Dedifferentiated amniotic fluid mesenchymal stem cell (primary cell): Measurements from ENCODE around the gene AGAP1.

Source experiments
- DNase-seq: peaks from one replicate; pipeline ENCODE4 v3.0.0-alpha.2; 2016; ENCODE audit errors: extremely low spot score

Gene AGAP1

DNA sequence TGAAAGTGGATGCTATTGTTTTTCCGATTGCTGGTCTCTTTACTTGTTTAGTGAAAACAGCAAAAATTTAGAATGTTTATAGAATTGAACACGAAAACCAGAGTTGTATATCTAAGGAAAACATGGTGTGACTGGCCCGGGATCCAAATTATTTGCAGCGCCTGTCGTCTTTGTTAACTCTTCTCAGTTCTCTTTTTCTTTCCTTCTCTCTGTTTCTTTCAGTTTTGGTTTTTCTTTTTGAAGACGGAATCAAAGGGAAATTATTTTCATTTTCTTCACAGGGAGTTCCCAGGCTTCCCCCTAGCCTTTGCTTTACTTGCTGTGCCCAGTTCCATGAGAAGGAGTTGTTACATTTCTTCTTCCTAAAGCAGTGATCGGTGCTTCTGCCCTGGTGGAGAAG is 76.0 kb downstream of the AGAP1 start:
- no peak for DNase-seq

DNA sequence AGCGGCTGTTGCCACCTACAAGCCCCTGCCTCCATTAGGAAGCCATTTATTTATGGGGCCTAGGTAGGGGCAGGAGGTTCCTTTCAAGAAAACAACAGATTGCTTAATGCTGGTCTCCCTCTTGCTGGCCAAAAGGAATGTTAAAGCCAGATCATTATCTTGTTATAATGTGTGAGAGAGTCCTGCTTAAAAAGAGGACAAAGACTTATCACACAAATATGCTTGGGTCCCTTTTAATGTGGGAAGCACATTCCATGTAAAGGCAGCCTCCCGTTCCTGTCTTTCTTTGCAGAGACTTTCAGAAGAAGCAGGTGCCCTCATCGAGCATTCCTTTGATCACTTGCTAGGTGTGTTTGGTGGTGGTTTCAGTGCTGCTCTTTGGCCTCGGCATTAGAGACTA is 76.4 kb downstream of the AGAP1 start:
- DNase-seq, result peak; percentile 40

DNA sequence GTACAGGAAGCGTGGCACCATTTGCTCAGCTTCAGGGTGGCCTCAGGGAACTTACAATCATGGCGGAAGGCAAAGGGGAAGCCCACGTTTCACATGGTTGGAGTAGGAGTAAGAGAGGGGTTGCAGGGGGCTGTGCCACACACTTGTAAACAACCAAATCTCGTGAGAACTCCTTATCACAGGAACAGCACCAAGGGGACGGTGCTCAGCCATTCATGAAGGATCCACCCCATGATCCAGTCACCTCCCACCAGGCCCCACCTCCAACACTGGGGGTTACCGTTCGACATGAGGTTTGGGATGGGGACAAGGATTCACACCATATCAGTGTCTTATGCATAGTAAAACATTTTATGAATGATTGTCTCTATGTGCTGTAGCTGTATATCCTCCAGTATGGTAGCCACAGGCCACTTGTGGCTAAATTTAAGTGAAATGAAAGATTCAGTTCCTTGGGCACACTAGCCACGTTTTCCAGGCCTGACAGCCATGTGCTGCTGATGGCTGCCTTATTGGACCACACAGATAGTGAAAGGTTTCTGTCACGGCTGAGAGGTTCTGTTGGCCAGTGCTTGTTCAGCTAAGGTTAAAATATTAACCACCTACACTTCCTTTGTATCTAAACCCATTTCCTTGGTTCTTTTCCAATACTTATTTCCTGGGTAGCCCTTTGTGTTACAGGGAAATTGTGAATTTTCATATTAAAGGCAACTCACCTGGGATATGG is 77.3 kb downstream of the AGAP1 start:
- DNase-seq, result no peak

DNA sequence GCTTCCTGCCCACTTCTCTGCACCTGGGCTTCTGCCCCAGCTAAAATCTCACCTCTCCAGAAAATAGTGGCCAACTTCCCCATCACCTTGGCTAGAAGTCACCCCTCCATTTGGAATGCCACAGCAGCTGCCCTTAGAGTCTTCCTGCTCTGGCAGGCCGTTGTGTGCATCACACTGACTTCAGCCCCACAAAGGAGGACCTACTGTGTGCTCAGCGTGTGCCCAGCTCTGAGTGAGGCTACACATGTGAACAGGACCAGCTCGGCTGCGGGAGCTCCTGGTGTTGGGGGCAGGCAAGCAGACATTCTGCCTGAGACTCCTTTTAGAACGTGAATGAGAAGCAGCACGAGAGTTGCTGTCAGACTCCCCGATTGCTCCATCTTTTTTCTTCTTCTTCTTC is 78.7 kb downstream of the AGAP1 start:
- no peak for DNase-seq

DNA sequence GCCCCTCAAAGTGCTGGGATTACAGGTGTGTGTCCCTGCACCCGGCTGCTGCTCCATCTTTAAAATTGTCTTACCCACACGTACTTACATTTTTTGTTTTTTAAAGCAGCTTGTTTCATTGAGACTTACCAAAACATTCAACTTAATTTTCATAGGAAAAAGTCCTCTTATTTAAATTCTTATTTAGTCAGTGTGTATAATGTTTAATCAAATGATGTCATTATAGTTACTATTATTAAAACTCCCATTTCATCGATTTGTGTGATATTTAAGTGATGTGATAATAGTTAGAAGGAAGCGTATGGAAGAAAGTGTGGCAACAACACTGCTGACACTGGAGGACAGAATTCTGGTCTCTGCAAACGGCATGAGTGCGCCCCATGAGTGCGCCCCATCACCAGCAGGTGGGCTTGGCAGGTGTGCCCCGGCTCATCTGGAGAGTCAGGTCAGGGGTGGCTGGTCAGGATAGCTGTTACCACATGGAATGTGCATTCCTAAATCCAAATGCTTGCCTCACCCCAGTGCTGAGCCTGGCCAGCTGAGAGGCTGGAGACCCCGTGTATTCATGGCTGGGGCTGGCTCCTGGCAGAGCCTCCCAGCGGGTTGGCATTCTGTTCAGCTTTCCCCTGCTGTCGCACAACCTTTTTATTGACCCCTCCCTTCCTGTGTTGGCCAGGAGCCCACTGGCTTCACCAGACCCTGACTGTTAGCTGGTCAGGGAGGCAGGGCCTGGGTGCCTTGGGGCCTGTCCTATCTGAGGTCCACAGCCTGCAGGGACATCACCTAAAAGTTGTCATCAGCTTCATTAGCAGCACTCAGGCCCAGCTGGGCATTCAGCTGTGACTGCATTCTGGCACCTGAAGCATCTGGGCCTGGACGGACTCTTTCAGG is 79.7 kb downstream of the AGAP1 start:
- no peak for DNase-seq

DNA sequence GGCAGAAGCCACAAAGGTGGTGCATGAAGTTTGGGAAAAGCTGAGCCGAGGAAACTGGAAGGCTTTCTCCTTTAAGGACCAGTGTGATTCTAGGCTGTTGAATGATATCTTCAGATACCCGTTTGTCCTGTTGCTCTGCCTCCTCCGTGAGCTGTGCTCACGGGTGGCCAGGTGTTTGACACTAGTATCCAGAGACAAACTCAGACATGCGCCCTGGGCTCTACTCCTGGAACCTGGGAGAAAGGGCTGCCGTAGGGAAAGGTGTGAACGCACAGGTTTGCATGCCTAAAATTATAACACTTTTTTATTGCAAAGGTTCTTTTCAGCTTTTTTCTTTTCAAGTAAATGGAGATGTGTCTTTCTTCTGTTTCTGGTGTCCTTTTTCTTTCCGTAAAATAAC is 81.6 kb downstream of the AGAP1 start:
- DNase-seq, result no peak

DNA sequence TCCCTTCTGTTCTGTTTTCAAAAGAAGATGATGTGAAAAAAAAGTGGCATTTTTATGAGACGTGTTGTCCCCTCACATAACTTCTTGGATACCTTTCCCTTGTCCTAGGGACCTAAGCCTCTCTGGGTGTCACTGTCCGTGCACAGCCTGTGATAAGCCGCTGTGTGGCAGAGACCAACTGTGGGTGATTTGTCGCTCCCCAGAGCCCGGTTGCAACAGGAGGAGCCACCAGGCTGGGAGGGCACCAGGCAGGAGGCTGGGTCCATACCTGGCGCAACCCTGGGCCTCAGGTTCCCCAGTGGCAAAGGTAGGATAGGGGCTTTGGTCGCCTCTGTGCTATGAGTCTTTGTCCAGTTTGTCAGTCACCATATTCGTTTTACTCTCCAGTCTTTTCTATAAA is 82.1 kb downstream of the AGAP1 start:
- DNase-seq, result no peak

DNA sequence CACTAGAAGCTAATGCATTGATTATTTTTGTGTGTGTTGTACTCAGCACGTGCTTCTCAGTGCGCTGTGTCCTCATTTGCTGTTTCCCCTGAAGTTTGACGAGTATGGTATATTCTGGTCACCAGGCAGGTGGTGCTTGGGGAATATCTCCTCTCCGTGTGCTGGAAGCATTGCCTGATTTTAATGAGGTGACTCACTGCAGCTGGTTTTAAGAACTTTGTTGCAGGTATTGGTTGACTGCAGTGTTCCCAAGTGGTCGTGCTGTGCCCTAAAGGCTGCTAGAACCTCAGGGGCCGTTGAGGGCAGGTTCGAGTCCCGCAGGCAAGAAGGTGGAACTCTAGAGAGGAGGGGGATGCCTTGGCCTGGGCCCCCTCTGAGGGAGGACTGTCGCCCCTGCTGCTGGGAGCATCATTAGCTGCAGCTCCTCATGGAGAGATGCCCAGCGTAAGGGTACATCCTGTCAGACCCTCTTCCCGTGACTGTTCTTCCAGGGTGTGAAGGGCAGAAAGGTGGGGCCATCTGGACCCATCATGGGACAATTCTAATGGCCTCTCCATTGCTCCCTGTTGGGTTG is 82.6 kb downstream of the AGAP1 start:
- no peak for DNase-seq

DNA sequence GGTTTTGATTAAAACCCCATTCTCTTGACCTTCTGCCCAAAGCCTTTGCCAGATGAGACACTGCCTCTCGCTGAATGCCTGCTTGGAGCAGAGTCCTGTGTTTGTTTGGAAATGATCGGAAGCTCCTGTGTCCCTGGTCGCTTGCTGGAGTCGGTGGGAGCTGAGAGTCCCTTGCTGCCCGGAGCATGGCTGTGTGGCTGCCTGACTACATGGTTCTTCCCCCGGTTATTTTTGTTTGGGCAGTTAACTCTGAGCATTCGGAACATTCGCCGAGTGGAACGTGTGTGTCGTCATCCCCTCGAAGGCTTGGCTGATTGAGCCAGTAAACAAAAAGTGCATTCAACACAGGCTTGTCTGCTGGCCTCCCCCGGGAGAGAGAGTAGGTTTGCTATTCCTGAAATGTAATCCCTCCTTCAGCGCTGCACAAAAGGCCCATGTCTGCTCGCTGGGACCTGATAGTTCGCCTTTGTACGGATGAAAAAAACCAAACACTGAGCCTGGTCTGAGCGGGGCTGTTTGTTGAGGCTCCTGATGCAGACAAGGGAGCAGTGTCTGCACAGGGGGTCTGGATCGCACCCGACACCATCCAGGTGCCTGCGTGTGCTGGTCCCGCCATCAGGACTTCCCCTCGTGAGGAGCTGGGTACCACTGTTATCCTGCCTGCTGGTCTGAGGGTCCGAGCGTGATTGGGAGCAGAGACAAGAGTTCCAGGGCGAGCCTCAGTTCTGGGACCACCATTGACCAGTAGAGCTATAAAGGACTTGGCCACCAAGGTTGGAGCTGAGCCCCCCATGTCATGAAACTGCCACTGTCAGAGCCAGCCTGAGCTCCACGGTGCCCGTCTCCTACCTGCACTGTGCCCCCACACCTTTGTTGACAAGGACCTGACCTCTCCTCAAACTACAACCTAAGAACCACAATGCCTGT is 83.8 kb downstream of the AGAP1 start:
- DNase-seq, result no peak

DNA sequence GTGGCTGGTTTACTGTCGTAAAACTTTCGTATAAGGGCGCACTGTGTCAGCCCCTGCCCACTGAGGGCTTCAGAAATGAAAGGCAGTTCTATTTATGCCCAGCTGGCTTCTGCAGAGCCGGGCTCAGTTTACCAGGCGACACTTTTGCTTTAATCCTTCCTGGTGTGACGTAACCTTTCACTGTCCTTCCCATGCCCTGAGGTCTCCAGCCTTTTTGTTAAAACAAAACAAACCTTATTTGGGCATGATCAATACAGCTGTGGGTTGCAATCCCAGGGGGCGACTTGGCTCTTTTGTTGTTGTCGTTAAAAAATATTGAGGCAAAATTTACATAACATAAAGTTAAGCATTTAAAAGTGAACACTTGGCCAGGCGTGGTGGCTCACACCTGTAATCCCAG is 85.3 kb downstream of the AGAP1 start:
- DNase-seq, result no peak

DNA sequence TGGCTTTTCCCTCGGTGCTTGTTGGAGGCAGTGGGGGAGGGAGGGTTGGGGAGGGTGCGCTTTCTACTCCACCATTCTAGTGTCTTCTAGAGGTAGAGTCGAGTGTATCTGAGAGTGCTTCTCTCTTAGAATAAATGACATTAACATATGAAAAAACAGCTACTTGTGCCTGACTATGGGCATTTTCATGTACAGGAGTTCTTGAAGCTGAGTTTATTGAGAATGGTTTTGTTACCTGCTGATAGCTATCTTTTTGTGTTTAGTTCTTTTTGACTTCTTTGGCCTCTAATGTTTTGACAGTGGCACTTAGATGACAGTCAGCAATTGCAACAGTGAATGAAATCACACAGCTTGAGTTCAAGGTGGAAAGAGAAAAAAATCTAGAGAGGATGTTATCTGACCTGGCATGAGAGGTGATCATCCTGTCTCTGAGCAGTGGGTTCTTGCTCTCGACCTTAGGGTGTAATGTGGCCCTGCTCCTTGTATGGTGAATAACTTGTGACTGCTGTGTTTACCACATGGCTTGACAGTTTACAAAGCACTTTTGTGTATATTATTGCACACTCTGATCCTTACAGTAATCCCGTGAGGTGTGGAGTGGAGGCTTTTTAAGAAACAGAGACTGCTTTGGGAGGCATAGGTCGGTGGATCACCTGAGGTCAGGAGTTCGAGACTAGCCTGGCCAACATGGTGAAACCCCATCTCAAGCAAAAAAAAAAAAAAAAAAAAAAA is 86.7 kb downstream of the AGAP1 start:
- DNase-seq, result no peak

DNA sequence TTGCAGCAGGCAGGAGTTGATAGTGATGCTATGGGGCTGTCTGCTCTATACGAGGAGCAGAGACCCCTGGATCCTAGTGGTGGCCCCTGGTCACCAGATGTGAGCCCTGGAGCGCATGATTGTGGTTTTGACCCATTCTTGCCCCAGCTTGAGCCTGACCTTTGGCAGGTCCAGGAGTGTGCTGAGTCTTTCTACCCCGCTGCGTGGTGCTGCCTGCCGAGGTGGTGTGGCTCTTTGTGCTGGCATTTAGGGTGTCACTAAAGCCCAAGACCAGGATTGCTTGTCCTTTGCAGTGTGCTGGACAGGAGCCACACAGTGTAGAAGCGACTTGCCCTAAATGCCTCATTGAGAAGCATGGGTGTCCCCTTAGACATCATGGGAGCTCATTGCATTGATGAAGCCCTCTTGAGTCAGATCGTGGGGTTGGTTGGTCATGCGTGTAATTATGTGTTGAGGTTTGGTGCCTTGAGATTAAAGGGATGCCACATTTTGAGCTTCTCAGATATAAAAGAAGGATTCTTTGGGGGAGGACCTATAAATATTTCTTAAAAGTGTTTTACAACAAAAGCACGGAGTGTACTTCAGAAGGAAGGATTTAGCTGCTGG is 88.3 kb downstream of the AGAP1 start:
- DNase-seq, result no peak

DNA sequence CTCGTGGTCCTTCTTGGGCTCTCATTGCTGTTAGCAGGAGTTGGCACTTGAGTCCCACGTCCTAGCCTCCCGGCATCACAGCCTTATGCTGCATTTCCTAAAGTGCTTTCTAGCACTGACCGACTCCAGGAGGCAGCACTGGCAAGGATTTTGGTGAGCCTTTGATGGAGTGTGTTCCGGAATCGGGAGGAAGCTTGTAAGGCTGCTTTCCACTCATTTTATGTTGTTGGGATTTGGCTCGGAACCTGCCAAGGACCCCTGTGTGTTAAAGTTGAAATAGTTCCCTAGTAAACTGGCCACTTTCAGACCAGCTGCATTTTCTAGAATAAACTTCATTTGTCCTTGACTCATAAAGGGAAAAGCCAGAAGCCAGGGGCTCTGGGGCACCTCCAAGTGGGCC is 88.9 kb downstream of the AGAP1 start:
- DNase-seq, result no peak

DNA sequence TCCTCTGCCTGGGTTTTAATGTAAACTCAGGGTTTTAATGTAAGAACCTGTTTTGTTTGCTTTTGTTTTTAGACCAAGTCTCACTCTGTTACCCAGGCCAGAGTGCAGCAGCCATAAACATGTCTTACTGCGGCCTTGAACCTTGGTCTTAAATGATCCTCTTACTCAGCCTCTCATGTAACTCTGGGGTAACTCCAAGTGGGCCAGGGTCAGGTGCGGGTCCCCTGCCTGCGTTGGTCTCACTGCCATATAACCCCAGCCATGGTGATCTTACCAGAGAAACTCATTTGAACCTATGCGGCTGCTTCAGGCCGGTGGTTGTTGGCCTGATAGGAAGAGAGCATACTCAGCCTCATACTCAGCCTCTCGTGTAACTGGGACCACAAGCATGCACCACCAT is 89.3 kb downstream of the AGAP1 start:
- DNase-seq, result no peak

DNA sequence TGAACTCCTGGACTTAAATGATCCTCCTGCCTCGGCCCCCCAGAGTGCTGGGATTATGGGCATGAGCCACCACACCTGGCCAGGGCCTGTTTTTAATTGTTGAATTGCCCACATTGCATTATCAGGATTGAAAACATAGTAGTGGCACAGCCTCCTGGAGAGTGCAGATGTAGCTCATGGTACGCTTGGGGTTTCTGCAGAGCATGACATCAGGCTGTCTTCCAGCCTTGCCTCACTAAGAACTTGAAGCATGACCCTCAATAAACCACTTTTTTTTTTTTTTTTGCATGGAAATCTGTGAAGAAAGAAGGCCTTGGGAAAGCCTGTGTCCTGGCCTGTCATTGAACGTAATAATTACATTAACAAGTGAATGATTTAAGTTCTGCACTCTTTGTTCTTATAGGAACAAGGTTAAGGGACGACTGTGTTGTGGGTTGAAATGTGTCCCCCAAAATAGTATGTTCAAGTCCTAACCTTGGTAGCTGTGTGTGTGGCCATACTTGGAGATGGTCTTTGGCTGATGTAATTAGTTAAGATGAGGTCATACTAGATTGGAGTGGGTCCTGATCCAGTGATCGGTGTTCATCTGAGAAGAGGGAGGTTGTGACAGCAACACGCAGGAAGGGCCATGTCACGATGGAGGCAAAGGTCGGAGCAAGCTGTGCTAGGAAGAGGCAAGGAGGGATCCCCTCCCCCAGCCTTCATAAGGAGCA is 90.2 kb downstream of the AGAP1 start:
- DNase-seq, result no peak

DNA sequence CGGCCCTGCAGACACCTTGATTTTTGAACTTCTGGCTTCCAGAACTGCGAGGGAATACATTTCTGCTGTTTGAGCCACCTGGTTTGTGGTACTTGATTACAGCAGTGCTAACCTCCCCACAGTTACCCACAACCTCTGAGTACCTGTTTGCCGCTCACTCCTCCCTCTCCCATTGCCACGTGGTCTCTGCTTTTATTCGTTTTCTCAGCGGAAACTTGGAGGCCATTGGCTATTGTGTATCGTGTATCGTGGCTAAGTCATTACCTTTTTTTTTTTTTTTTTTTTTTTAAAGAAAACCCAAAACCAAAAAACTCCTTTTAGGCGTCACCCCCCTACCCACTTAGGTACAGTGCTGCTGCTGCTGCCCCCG is 90.8 kb downstream of the AGAP1 start:
- DNase-seq, result no peak

DNA sequence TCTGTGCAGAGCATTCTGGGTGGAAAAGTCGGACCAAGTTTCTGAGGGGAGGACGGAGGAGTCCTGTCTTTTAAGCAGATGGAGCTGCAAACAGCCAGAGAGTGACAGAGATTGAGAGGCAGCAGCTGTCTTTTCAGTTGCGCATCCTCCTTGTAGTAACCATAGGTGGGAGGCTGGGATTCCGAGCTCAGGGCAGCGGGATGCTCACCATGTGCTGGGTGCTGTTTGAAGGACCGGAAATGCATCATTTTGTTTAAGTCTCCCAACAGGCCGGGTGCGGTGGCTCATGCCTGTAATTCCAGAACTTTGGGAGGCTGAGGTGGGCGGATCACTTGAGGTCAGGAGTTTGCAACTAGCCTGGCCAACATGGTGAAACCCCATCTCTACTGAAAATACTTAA is 93.4 kb downstream of the AGAP1 start:
- DNase-seq, result no peak

DNA sequence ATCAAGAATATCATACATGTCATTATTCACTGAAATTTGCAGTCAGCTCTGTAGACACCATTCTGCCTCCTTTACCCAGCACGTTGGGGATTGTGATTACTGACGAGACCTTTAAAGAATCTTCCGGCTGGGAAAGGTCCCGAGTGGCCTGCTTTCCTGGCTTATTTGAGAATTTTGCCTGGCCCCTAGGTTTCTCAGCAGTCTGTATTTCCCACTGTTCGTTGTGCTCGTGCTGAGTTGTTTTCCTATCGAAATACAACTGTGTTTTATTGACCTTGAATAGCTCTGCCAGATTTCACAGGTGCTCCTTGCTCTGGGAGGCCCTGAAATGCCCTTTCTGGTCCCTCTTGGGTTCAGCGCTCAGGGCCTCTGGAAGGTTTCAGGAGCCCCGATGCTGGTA is 94.9 kb downstream of the AGAP1 start:
- DNase-seq, result no peak

DNA sequence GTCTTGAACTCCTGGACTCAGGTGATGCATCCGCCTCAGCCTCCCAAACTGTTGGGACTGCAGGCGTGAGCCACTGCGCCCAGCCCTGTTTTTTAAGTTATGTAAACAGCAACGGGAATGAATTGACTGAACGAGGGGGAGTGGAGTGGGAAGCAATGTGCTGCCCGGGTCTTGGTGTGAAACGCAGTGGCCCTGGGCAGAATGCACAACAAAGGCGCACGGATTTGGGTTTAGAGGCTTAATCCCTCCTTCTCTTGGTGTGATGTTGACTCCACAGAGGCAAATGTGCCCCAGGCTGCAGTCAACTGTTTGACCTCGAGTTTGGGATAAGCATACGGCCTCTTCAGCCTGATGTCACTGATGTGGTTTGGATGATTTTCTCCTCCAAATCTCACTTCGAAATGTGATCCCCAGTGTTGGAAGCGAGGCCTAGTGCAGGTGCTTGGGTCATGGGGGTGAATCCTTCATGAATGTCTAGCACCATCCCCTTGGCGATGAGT is 97.4 kb downstream of the AGAP1 start:
- no peak for DNase-seq

DNA sequence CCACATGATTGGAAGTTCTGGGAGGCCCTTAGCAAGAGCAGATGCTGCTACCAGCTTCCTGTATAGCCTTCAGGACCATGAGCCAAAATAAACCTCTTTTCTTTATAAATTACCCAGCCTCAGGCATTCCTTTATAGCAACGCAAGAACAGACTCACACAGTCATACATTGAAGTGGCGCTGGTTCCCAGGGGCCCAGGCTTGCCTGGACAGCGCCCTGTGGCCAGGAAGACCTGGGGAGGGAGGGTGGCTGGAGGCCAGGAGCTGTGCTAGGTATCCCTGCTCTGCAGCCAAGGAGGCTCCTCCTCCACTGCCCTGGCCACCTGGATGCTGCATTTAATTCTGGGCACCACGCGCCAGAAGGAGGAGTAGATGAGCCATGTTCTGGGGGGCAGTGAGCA is 98.1 kb downstream of the AGAP1 start:
- DNase-seq, result no peak
